Caco-2 (cell line): ENCODE results near the gene SAC3D1. TPM values are rescaled to one million over a fixed set of nuclear protein-coding genes. Genes with fewer than 3 reads are reported as not detected.

ENCODE experiments used
- BruUV-seq: library from RNA; stranded (reverse); fragments of 400-500 nt; replicated peaks from 2 replicates; lab custom pipeline; 2021; lab: Mats Ljungman, UMichigan
- CTCF ChIA-PET: fragments of 300-600 bp; sonication (Branson Sonifier 250); formaldehyde crosslinking; loops from one replicate; lab custom pipeline; 2022; ENCODE audit warnings: antibody characterized with exemption; lab: Charles Lee
- POLR2A ChIA-PET: fragments of 300-600 bp; sonication (Branson Sonifier 250); formaldehyde crosslinking; loops from one replicate; lab custom pipeline; 2022; ENCODE audit warnings: antibody characterized with exemption; lab: Charles Lee
- DNase-seq, 2 experiments: peaks; one replicate each; pipeline versions ENCODE4 v3.0.0 to v3.0.0-alpha.2; 2020 to 2022
- H3K27me3 ChIP-seq: replicated peaks from 2 replicates; pipeline ENCODE4 v1.6.0; 2011; ENCODE audit warnings: low read length; ENCODE audit not compliant: control insufficient read depth, insufficient read depth
- H3K36me3 ChIP-seq: 2 replicates; pipeline ENCODE4 v1.5.1; 2011; ENCODE audit warnings: low read length; ENCODE audit not compliant: control insufficient read depth, insufficient read depth
- H3K4me1 ChIP-seq: fragments of 250-450 bp; sonication (Bioruptor Pico); 2 replicates; pipeline ENCODE4 v1.5.1; 2020; ENCODE audit warnings: mild to moderate bottlenecking
- H3K4me3 ChIP-seq: 2 replicates; pipeline ENCODE4 v1.5.1; 2011; ENCODE audit warnings: low read depth, mild to moderate bottlenecking, control low read depth, low read length
- H3K9me3 ChIP-seq: fragments of 250-450 bp; sonication (Bioruptor Pico); 2 replicates; pipeline ENCODE4 v1.5.1; 2020; ENCODE audit warnings: mild to moderate bottlenecking, moderate library complexity
- H3K27ac Mint-ChIP-seq: one replicate; pipeline ENCODE4 v1.8.0; 2022; ENCODE audit warnings: mixed read lengths; ENCODE audit not compliant: unreplicated experiment
- H3K27me3 Mint-ChIP-seq: one replicate; pipeline ENCODE4 v1.8.0; 2022; ENCODE audit warnings: mixed read lengths; ENCODE audit not compliant: insufficient read depth, unreplicated experiment
- H3K36me3 Mint-ChIP-seq: one replicate; pipeline ENCODE4 v1.8.0; 2022; ENCODE audit warnings: mild to moderate bottlenecking, mixed read lengths; ENCODE audit not compliant: insufficient read depth, unreplicated experiment
- H3K4me1 Mint-ChIP-seq: one replicate; pipeline ENCODE4 v1.8.0; 2022; ENCODE audit warnings: low read depth, mixed read lengths; ENCODE audit not compliant: unreplicated experiment
- H3K4me3 Mint-ChIP-seq: one replicate; pipeline ENCODE4 v1.8.0; 2022; ENCODE audit warnings: mild to moderate bottlenecking, moderate library complexity, mixed read lengths; ENCODE audit not compliant: unreplicated experiment
- H3K9me3 Mint-ChIP-seq: one replicate; pipeline ENCODE4 v1.8.0; 2022; ENCODE audit warnings: mixed read lengths; ENCODE audit not compliant: unreplicated experiment
- intact Hi-C: fragments of 100-400 bp; cut with micrococcal nuclease; formaldehyde crosslinking; loops from one replicate; pipeline ENCODE4 v1.10.0; 2022; ENCODE audit not compliant: unreplicated experiment
- total RNA-seq: library from RNA; stranded (reverse); gene quantifications from 2 replicates; pipeline ENCODE4 v1.2.3, GENCODE V29; 2022
- TF ChIP-seq, protein P1 (sequence below), 2 experiments: fragments of 200-600 bp in 1 of 2; IDR thresholded peaks; 1 replicate in 1 of 2; 2 replicates in 1 of 2; pipeline versions ENCODE4 v1.5.1 to v1.8.0; 2011 to 2022; ENCODE audit warnings: antibody characterized with exemption in 1 of 2, control low read depth in 1 of 2, inconsistent platforms in 1 of 2, low read depth in 1 of 2, low read length in 1 of 2, mild to moderate bottlenecking in 1 of 2, moderate library complexity in 1 of 2; ENCODE audit not compliant: insufficient read depth in 1 of 2, severe bottlenecking in 1 of 2, unreplicated experiment in 1 of 2

The SAC3D1 gene
- total RNA-seq, 1 experiment from 2014 or later: 21.2 TPM

DNA sequence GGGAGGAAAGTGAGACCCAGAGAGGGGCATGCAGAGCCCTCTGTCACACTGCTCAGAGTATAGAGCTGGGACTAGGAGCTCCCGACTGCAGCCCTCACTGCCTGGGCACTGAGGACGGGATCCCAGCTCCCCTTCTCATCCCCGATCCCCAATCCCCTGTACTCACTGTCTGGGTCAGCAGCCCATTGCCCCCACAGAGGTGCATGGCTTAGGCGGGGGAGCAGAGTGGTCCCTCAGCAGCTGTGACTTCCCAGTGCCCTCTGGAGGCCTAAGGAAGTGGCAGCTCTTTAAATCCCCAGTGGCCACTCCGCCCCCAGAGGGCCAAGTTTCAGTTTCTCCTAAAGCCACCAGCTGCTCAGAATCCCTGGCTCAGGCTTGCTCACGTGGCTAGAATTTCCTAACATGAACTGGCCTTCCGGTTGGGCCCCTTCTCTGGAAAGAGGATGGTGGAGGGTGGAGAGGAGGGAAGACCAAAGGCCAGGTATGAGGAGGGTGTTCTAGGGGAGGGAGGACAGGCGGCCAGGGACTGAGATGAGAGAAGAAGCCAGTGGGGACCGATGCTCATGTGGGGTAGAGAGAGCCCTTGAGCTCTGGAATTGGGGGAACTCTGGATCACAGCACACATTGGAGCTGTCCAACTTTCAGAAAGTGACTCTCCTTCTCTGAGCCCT lies 44.2 kb upstream of the SAC3D1 start, which contains the start of gene BATF2:
TSS of gene BATF2 (minus strand) at position 262 of the 671 bp plus-strand sequence. CDS start at position 205, 57 bp downstream.
- no TSS peak for BruUV-seq

DNA sequence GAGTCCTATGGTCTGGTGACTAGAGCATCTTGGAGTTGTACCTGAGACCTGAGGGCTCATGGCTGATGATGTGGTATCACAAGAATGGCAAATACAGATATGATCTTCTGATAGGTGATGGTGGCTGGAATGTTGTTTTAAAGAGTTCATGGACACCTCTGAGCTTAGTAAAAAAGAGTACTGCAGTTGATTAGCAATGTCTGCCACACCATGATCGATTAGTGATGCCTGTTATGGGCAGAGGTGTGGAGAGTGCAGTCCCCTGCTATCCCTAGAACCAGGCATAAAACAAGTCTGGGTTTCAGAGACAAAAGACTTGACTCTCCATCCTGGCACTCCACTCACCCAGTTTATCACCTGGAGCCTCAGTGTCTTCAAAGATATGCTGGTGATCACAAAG lies 42.9 kb upstream of the SAC3D1 start:
- ChIA-PET POLR2A (interaction anchor here (0.5 to 1.1 kb wide), 2 partner anchors 14 to 187 kb away, joined by 3 to 9 read pairs; no protein-coding TSS in a partner anchor), CTCF (interaction anchor here (0.5 to 1.4 kb wide), 2 partner anchors 15 to 27 kb away, joined by 8 to 15 read pairs; no protein-coding TSS in a partner anchor)
- no peaks in the 10 kb centered on the region for H3K36me3 Mint-ChIP-seq
- H3K4me3 ChIP-seq: no peak overlapping the region
- peak overlapping the region; percentile 14 for H3K27ac Mint-ChIP-seq
- H3K9me3 ChIP-seq: no peaks in the 10 kb centered on the region
- no peaks in the 10 kb centered on the region for H3K27me3 ChIP-seq
- H3K36me3 ChIP-seq: no peaks in the 10 kb centered on the region
- intact Hi-C loops: loop anchor here (5.0 kb wide), 1 partner anchor 151 kb away; no protein-coding TSS in a partner anchor
- peaks cover 26% of the 10 kb centered on the region for H3K4me1 Mint-ChIP-seq
- BruUV-seq: no TSS peak
- TF ChIP-seq, protein P1, sequence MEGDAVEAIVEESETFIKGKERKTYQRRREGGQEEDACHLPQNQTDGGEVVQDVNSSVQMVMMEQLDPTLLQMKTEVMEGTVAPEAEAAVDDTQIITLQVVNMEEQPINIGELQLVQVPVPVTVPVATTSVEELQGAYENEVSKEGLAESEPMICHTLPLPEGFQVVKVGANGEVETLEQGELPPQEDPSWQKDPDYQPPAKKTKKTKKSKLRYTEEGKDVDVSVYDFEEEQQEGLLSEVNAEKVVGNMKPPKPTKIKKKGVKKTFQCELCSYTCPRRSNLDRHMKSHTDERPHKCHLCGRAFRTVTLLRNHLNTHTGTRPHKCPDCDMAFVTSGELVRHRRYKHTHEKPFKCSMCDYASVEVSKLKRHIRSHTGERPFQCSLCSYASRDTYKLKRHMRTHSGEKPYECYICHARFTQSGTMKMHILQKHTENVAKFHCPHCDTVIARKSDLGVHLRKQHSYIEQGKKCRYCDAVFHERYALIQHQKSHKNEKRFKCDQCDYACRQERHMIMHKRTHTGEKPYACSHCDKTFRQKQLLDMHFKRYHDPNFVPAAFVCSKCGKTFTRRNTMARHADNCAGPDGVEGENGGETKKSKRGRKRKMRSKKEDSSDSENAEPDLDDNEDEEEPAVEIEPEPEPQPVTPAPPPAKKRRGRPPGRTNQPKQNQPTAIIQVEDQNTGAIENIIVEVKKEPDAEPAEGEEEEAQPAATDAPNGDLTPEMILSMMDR (IDR thresholded peaks at IDR 0.05; ENCODE audit: insufficient read depth in 1 of 2, low read depth in 1 of 2, low read length in 1 of 2, severe bottlenecking in 1 of 2, unreplicated experiment in 1 of 2): no peak
- H3K4me1 ChIP-seq: peaks cover 37% of the 10 kb centered on the region
- no peak overlapping the region for H3K4me3 Mint-ChIP-seq
- DNase-seq: peak in 1 of 2 experiments; percentile 50
- no peaks in the 10 kb centered on the region for H3K27me3 Mint-ChIP-seq
- no peaks in the 10 kb centered on the region for H3K9me3 Mint-ChIP-seq

More for the DNA sequence above, 44.2 kb upstream of the SAC3D1 start, which contains the start of gene BATF2:
- DNase-seq: peak; percentile 79 to 84
- H3K36me3 Mint-ChIP-seq: no peaks in the 10 kb centered on the region
- H3K27me3 ChIP-seq: no peaks in the 10 kb centered on the region
- H3K27me3 Mint-ChIP-seq: no peaks in the 10 kb centered on the region
- ChIA-PET CTCF (interaction anchor here (0.5 to 1.6 kb wide), 13 partner anchors 9 to 218 kb away, joined by 3 to 9 read pairs (median 4); partner anchors contain the start of genes PPP2R5B, SF1 and ZNHIT2), POLR2A (interaction anchor here (1.2 kb wide), 1 partner anchor 16 kb away, joined by 3 read pairs; no protein-coding TSS in a partner anchor)
- peaks cover 26% of the 10 kb centered on the region for H3K4me1 Mint-ChIP-seq
- peak within 1 kb of the TSS; percentile 63 for H3K27ac Mint-ChIP-seq
- H3K4me1 ChIP-seq: peaks cover 37% of the 10 kb centered on the region
- TF ChIP-seq, protein P1 (IDR thresholded peaks at IDR 0.05; ENCODE audit: insufficient read depth in 1 of 2, low read depth in 1 of 2, low read length in 1 of 2, severe bottlenecking in 1 of 2, unreplicated experiment in 1 of 2): peak; percentile 45 to 69
- intact Hi-C loops: loop anchor here (2.0 to 5.0 kb wide), 2 partner anchors 80 to 150 kb away; partner anchors contain the start of gene ATG2A
- H3K4me3 Mint-ChIP-seq: peak within 1 kb of the TSS; percentile 56
- H3K36me3 ChIP-seq: no peaks in the 10 kb centered on the region
- H3K9me3 ChIP-seq: no peaks in the 10 kb centered on the region
- H3K9me3 Mint-ChIP-seq: no peaks in the 10 kb centered on the region
- no peak within 1 kb of the TSS for H3K4me3 ChIP-seq

DNA sequence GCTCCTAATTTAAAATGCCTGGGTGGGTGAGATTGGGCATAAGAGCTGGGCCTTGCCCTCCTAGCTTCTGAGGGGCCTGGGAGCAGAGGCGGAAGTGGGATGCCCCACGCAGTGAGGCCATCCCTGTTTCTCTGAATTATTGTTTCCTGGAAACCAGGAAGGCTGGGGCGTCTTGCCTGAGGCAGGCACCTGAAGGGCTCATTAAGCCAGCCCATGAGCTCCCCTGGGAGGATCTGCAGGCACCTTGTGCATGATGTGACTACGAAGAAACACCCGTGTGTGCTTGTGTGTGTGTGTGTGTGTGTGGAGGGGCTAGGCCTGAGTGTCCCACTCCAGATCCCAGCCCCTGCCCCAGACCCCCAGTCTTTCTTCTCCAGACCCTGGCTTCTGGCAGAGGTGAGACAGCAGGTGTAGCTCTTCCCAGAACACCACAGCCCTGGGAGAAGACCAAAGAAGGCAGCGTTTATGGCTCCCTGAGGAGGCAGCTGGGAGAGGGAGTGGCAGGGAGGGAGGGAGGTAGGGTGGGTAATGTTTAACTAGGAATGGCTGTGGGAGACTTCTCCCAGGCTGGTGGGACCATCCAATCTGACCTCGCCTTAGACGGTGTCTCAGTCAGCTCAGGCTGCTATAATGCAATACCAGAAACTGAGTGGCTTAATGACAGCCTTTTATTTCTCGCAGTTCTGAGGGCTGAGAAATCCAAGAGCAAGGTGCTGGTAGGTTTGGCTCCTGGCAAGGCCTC lies 42.1 kb upstream of the SAC3D1 start:
- peak; percentile 71 to 86 for DNase-seq
- BruUV-seq: no TSS peak
- H3K4me1 Mint-ChIP-seq: peaks cover 26% of the 10 kb centered on the region

More for the DNA sequence above, 42.1 kb upstream of the SAC3D1 start:
- H3K4me3 ChIP-seq: no peak overlapping the region
- TF ChIP-seq, protein P1 (IDR thresholded peaks at IDR 0.05; ENCODE audit: insufficient read depth in 1 of 2, low read depth in 1 of 2, low read length in 1 of 2, severe bottlenecking in 1 of 2, unreplicated experiment in 1 of 2): no peak
- H3K36me3 ChIP-seq: no peaks in the 10 kb centered on the region
- H3K9me3 ChIP-seq: no peaks in the 10 kb centered on the region
- CTCF ChIA-PET: interaction anchor here (0.6 to 1.4 kb wide), 5 partner anchors 11 to 123 kb away, joined by 3 to 15 read pairs (median 5); partner anchors contain the start of gene MRPL49
- intact Hi-C loops: loop anchor here (5.0 kb wide), 1 partner anchor 152 kb away; no protein-coding TSS in a partner anchor
- Mint-ChIP-seq H3K27ac (peak overlapping the region; percentile 14), H3K27me3 (no peaks in the 10 kb centered on the region), H3K9me3 (no peaks in the 10 kb centered on the region), H3K36me3 (no peaks in the 10 kb centered on the region), H3K4me3 (no peak overlapping the region)
- POLR2A ChIA-PET: interaction anchor here (0.6 to 1.1 kb wide), 3 partner anchors 30 to 504 kb away, joined by 3 to 12 read pairs (median 10); no protein-coding TSS in a partner anchor
- no peaks in the 10 kb centered on the region for H3K27me3 ChIP-seq
- peaks cover 37% of the 10 kb centered on the region for H3K4me1 ChIP-seq
